ENCODE results near the gene WWOX. TPM values are rescaled to one million over a fixed set of nuclear protein-coding genes. Genes with fewer than 3 reads are reported as not detected.

WWOX gene
- total and polyA plus RNA-seq, 2 of the 8 experiments (the other 6 are each of a cell fraction or from before 2014, with no cell fraction given): 5.4 to 16.7 TPM

DNA sequence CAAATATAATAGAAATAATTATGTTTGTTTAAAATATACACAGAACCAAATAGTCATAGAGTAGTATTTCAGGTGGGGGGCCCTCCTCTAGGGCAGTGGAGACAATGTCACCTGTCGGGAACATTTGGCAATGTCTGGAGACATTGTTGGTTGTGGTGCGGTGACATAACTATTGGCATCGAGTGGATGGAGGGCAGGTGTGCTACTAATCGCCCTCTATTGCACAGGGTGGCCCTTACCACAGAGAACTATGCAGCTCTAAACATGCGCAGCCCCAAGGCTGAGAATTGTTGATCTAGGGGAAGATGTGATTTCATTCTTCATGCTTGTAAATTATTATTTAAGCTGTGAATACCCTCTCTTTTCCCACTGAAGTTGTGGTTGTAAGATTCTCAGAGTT is 594.0 kb downstream of the WWOX start (continued):
- TF ChIP-seq, protein P1, sequence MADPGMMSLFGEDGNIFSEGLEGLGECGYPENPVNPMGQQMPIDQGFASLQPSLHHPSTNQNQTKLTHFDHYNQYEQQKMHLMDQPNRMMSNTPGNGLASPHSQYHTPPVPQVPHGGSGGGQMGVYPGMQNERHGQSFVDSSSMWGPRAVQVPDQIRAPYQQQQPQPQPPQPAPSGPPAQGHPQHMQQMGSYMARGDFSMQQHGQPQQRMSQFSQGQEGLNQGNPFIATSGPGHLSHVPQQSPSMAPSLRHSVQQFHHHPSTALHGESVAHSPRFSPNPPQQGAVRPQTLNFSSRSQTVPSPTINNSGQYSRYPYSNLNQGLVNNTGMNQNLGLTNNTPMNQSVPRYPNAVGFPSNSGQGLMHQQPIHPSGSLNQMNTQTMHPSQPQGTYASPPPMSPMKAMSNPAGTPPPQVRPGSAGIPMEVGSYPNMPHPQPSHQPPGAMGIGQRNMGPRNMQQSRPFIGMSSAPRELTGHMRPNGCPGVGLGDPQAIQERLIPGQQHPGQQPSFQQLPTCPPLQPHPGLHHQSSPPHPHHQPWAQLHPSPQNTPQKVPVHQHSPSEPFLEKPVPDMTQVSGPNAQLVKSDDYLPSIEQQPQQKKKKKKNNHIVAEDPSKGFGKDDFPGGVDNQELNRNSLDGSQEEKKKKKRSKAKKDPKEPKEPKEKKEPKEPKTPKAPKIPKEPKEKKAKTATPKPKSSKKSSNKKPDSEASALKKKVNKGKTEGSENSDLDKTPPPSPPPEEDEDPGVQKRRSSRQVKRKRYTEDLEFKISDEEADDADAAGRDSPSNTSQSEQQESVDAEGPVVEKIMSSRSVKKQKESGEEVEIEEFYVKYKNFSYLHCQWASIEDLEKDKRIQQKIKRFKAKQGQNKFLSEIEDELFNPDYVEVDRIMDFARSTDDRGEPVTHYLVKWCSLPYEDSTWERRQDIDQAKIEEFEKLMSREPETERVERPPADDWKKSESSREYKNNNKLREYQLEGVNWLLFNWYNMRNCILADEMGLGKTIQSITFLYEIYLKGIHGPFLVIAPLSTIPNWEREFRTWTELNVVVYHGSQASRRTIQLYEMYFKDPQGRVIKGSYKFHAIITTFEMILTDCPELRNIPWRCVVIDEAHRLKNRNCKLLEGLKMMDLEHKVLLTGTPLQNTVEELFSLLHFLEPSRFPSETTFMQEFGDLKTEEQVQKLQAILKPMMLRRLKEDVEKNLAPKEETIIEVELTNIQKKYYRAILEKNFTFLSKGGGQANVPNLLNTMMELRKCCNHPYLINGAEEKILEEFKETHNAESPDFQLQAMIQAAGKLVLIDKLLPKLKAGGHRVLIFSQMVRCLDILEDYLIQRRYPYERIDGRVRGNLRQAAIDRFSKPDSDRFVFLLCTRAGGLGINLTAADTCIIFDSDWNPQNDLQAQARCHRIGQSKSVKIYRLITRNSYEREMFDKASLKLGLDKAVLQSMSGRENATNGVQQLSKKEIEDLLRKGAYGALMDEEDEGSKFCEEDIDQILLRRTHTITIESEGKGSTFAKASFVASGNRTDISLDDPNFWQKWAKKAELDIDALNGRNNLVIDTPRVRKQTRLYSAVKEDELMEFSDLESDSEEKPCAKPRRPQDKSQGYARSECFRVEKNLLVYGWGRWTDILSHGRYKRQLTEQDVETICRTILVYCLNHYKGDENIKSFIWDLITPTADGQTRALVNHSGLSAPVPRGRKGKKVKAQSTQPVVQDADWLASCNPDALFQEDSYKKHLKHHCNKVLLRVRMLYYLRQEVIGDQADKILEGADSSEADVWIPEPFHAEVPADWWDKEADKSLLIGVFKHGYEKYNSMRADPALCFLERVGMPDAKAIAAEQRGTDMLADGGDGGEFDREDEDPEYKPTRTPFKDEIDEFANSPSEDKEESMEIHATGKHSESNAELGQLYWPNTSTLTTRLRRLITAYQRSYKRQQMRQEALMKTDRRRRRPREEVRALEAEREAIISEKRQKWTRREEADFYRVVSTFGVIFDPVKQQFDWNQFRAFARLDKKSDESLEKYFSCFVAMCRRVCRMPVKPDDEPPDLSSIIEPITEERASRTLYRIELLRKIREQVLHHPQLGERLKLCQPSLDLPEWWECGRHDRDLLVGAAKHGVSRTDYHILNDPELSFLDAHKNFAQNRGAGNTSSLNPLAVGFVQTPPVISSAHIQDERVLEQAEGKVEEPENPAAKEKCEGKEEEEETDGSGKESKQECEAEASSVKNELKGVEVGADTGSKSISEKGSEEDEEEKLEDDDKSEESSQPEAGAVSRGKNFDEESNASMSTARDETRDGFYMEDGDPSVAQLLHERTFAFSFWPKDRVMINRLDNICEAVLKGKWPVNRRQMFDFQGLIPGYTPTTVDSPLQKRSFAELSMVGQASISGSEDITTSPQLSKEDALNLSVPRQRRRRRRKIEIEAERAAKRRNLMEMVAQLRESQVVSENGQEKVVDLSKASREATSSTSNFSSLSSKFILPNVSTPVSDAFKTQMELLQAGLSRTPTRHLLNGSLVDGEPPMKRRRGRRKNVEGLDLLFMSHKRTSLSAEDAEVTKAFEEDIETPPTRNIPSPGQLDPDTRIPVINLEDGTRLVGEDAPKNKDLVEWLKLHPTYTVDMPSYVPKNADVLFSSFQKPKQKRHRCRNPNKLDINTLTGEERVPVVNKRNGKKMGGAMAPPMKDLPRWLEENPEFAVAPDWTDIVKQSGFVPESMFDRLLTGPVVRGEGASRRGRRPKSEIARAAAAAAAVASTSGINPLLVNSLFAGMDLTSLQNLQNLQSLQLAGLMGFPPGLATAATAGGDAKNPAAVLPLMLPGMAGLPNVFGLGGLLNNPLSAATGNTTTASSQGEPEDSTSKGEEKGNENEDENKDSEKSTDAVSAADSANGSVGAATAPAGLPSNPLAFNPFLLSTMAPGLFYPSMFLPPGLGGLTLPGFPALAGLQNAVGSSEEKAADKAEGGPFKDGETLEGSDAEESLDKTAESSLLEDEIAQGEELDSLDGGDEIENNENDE (IDR thresholded peaks at IDR 0.05; ENCODE audit: insufficient replicate concordance, low read length): no peak
- no peak for TF ChIP-seq POLR2A (IDR thresholded peaks at IDR 0.05; ENCODE audit: control extremely low read depth in 1 of 2, low read depth in 2 of 2, low read length in 2 of 2)
- TF ChIP-seq SP1 (IDR thresholded peaks at IDR 0.05; ENCODE audit: low read depth, low read length): no peak
- no peak for TF ChIP-seq RFX5 (IDR thresholded peaks at IDR 0.05; ENCODE audit: borderline replicate concordance, low read depth, low read length)
- TF ChIP-seq HDAC2 (IDR thresholded peaks at IDR 0.05; ENCODE audit: borderline replicate concordance in 1 of 2, low read depth in 2 of 2, low read length in 2 of 2): no peak
- TF ChIP-seq JUN (IDR thresholded peaks at IDR 0.05; ENCODE audit: low read depth, low read length): no peak
- TF ChIP-seq EP300 (IDR thresholded peaks at IDR 0.05; ENCODE audit: borderline replicate concordance in 1 of 2, low read depth in 2 of 2, low read length in 2 of 2): no peak
- no peak for TF ChIP-seq TAF1 (IDR thresholded peaks at IDR 0.05; ENCODE audit: low read depth, low read length)
- TF ChIP-seq MAFK (IDR thresholded peaks at IDR 0.05; ENCODE audit: low read depth, low read length): no peak

Data from H1 (cell line).